SK-N-SH (cell line): ENCODE measurements around the gene FRMD8. TPM values are rescaled to one million over a fixed set of nuclear protein-coding genes. Genes with fewer than 3 reads are reported as not detected.

Source experiments
- CTCF ChIA-PET: fragments of 300-600, 350-600 bp; formaldehyde crosslinking; extraction: SDS; loops from one replicate; lab custom pipeline; 2021; lab: Yijun Ruan, JAX
- POLR2A ChIA-PET: fragments of 350-600 bp; sonication (Branson Sonifier 250); formaldehyde crosslinking; extraction: SDS; loops from one replicate; lab custom pipeline; 2020; ENCODE audit warnings: antibody characterized with exemption, inconsistent platforms; lab: Yijun Ruan, JAX
- DNase-seq: peaks from one replicate; pipeline ENCODE4 v3.0.0; 2012
- H2AFZ ChIP-seq: fragments of 200-600 bp; sonication (generic); 2 replicates; pipeline ENCODE4 v1.8.1; 2016; ENCODE audit warnings: antibody characterized with exemption, mild to moderate bottlenecking, low read depth
- H3F3A ChIP-seq: fragments of 200-600 bp; sonication (generic); replicated peaks from 2 replicates; pipeline ENCODE3; 2016; ENCODE audit warnings: antibody characterized with exemption, mild to moderate bottlenecking; ENCODE audit not compliant: insufficient read depth
- H3K27ac ChIP-seq, 2 experiments: fragments of 200-500 bp in 1 of 2; fragments of 200-600 bp in 1 of 2; sonication (Bioruptor generic) in 1 of 2; sonication (generic), shearing (Covaris generic) in 1 of 2; 2 replicates each; pipeline versions ENCODE4 v1.5.1 to v1.6.1; 2014 to 2016; ENCODE audit warnings: low read depth in 2 of 2, inconsistent platforms in 1 of 2, low read length in 1 of 2, mild to moderate bottlenecking in 1 of 2, mixed read lengths in 1 of 2
- H3K27me3 ChIP-seq: fragments of 200-600 bp; sonication (generic), shearing (Covaris generic); 2 replicates; pipeline ENCODE4 v1.6.1; 2016; ENCODE audit warnings: mixed run types; ENCODE audit not compliant: insufficient read depth
- H3K36me3 ChIP-seq, 2 experiments: fragments of 200-500 bp in 1 of 2; fragments of 200-600 bp in 1 of 2; sonication (Bioruptor generic) in 1 of 2; sonication (generic) in 1 of 2; replicated peaks in 1 of 2; 2 replicates each; pipeline versions ENCODE3 to v1.5.1; 2014 to 2016; ENCODE audit warnings: low read length in 1 of 2, mild to moderate bottlenecking in 1 of 2; ENCODE audit not compliant: insufficient read depth in 2 of 2, control insufficient read depth in 1 of 2
- H3K4me1 ChIP-seq, 2 experiments: fragments of 200-500 bp in 1 of 2; fragments of 200-600 bp in 1 of 2; sonication (Bioruptor generic) in 1 of 2; sonication (generic), shearing (Covaris generic) in 1 of 2; 2 replicates each; pipeline versions ENCODE4 v1.5.1 to v1.6.1; 2014 to 2016; ENCODE audit warnings: low read depth in 1 of 2, low read length in 1 of 2, mixed run types in 1 of 2; ENCODE audit not compliant: insufficient read depth in 2 of 2, control insufficient read depth in 1 of 2
- H3K4me2 ChIP-seq: fragments of 200-600 bp; sonication (generic), shearing (Covaris generic); 2 replicates; pipeline ENCODE4 v1.6.1; 2017; ENCODE audit warnings: mixed run types
- H3K4me3 ChIP-seq, 2 experiments: fragments of 200-500 bp in 1 of 2; fragments of 200-600 bp in 1 of 2; sonication (Bioruptor generic) in 1 of 2; sonication (generic), shearing (Covaris generic) in 1 of 2; 2 replicates each; pipeline versions ENCODE4 v1.5.1 to v1.8.1; 2014 to 2016; ENCODE audit warnings: low read depth in 2 of 2, inconsistent platforms in 1 of 2, low read length in 1 of 2, mild to moderate bottlenecking in 1 of 2, mixed read lengths in 1 of 2, moderate library complexity in 1 of 2
- H3K79me2 ChIP-seq: fragments of 200-600 bp; sonication (generic); 2 replicates; pipeline ENCODE4 v1.8.1; 2017; ENCODE audit warnings: mild to moderate bottlenecking; ENCODE audit not compliant: insufficient read depth
- H3K9ac ChIP-seq: fragments of 200-600 bp; sonication (generic); 2 replicates; pipeline ENCODE4 v1.6.1; 2017; ENCODE audit warnings: mixed run types
- H3K9me2 ChIP-seq: fragments of 200-600 bp; sonication (generic); 2 replicates; pipeline ENCODE4 v1.6.1; 2017; ENCODE audit warnings: mixed run types
- H3K9me3 ChIP-seq: fragments of 200-600 bp; sonication (generic); 2 replicates; pipeline ENCODE4 v1.6.1; 2017; ENCODE audit warnings: mixed run types, mild to moderate bottlenecking, moderate library complexity
- H4K20me1 ChIP-seq: fragments of 200-600 bp; sonication (generic); 2 replicates; pipeline ENCODE4 v1.6.1; 2017; ENCODE audit warnings: mild to moderate bottlenecking, mixed run types; ENCODE audit not compliant: insufficient read depth
- CHD2 ChIP-seq: fragments of 150-350 bp; IDR thresholded peaks from 2 replicates; pipeline ENCODE4 v1.6.1; 2018; ENCODE audit warnings: low read length; ENCODE audit not compliant: partially characterized antibody
- ELF1 ChIP-seq: IDR thresholded peaks from 2 replicates; pipeline ENCODE4 v1.4.0; 2012
- EP300 ChIP-seq, 2 experiments: IDR thresholded peaks; 2 replicates each; pipeline versions ENCODE4 v1.4.0 to v1.6.1; 2012; ENCODE audit warnings: borderline replicate concordance in 1 of 2, low read depth in 1 of 2, low read length in 1 of 2
- FOSL2 ChIP-seq: IDR thresholded peaks from 2 replicates; pipeline ENCODE4 v1.4.0; 2012; ENCODE audit warnings: low read depth, mild to moderate bottlenecking, moderate library complexity, borderline replicate concordance
- FOXJ3 ChIP-seq: sonication (generic); formaldehyde crosslinking; IDR thresholded peaks from 2 replicates; pipeline ENCODE4 v1.5.1; 2020; ENCODE audit warnings: mild to moderate bottlenecking, missing genetic modification reagents
- GABPA ChIP-seq: IDR thresholded peaks from 2 replicates; pipeline ENCODE4 v1.4.0; 2012; ENCODE audit warnings: low read depth, mild to moderate bottlenecking
- IRF3 ChIP-seq: fragments of 150-350 bp; IDR thresholded peaks from 2 replicates; pipeline ENCODE4 v1.6.1; 2016; ENCODE audit warnings: mild to moderate bottlenecking, low read depth, low read length
- JUND ChIP-seq: IDR thresholded peaks from 2 replicates; pipeline ENCODE4 v1.4.0; 2012
- MAX ChIP-seq: IDR thresholded peaks from 2 replicates; pipeline ENCODE4 v1.4.0; 2012; ENCODE audit warnings: low read depth
- MXI1 ChIP-seq: IDR thresholded peaks from 2 replicates; pipeline ENCODE4 v1.6.1; 2012; ENCODE audit warnings: mild to moderate bottlenecking, low read depth, low read length, improper control_type of control experiment
- RXRA ChIP-seq: IDR thresholded peaks from 2 replicates; pipeline ENCODE4 v1.4.0; 2012; ENCODE audit warnings: low read depth, mild to moderate bottlenecking, borderline replicate concordance
- SMC3 ChIP-seq: IDR thresholded peaks from 2 replicates; pipeline ENCODE4 v1.6.1; 2012; ENCODE audit warnings: low read depth, low read length, improper control_type of control experiment
- TEAD4 ChIP-seq: IDR thresholded peaks from 2 replicates; pipeline ENCODE4 v1.4.0; 2012; ENCODE audit warnings: mild to moderate bottlenecking, borderline replicate concordance; ENCODE audit not compliant: insufficient read depth
- YY1 ChIP-seq: IDR thresholded peaks from 2 replicates; pipeline ENCODE4 v1.4.0; 2012; ENCODE audit warnings: low read depth, mild to moderate bottlenecking
- ZBTB33 ChIP-seq: IDR thresholded peaks from 2 replicates; pipeline ENCODE4 v1.4.0; 2012; ENCODE audit warnings: low read depth, borderline replicate concordance
- WGBS: methylation state at CpG from one replicate; pipeline ENCODE4 v1.1.6; 2017; ENCODE audit warnings: low lambda C conversion rate; 5-methylcytosine and 5-hydroxymethylcytosine counted together
- polyA plus RNA-seq, 3 experiments: library from polyadenylated mRNA; depleted of rRNA; stranded (reverse); fragments of >200 nt; gene quantifications; 2 replicates each; pipeline ENCODE4 v1.2.3, GENCODE V29; 2012

FRMD8 gene
- polyA plus RNA-seq, 1 of the 3 experiments (the other 2 are of a cell fraction), result 19.0 TPM

GRCh38 chr11:65379698-65380459 lies 6.6 kb upstream of the FRMD8 start:
- no peak overlapping the region for H3K4me3 ChIP-seq
- 91% methylated on average over 4 of the region's 13 CpGs for WGBS
- H4K20me1 ChIP-seq, result no peaks in the 10 kb centered on the region
- no peaks in the 10 kb centered on the region for H3K27me3 ChIP-seq
- no peak overlapping the region for H2AFZ ChIP-seq
- no peak overlapping the region for H3K9ac ChIP-seq
- CTCF ChIA-PET, result interaction anchor here (0.8 to 4.1 kb wide), 8 partner anchors 10 to 172 kb away, joined by 3 to 31 read pairs (median 6); no protein-coding TSS in a partner anchor
- no peak overlapping the region for H3K4me2 ChIP-seq
- H3K4me1 ChIP-seq, result peaks cover 25 to 54% of the 10 kb centered on the region in 2 experiments; a peak in 3 of 4 replicates
- no peaks in the 10 kb centered on the region for H3K9me2 ChIP-seq
- peaks cover 17% of the 10 kb centered on the region for H3K79me2 ChIP-seq
- no peaks in the 10 kb centered on the region for H3K9me3 ChIP-seq
- peaks cover 31% of the 10 kb centered on the region for H3F3A ChIP-seq
- TF ChIP-seq ZBTB33, result no peak
- TF ChIP-seq, all 33 proteins: peak for 0
- no peak for DNase-seq
- no peaks in the 10 kb centered on the region for H3K36me3 ChIP-seq
- POLR2A ChIA-PET, result interaction anchor here (0.8 kb wide), 1 partner anchor 45 kb away, joined by 3 read pairs; no protein-coding TSS in a partner anchor
- no peak overlapping the region for H3K27ac ChIP-seq

- no peaks in the 10 kb centered on the region for H4K20me1 ChIP-seq
- H3K9ac ChIP-seq, result no peak overlapping the region
- no peak overlapping the region for H3K4me3 ChIP-seq
- DNase-seq, result no peak
- 98% methylated on average over 14 of the region's 16 CpGs for WGBS
- no peaks in the 10 kb centered on the region for H3K27me3 ChIP-seq
- H3K9me2 ChIP-seq, result no peaks in the 10 kb centered on the region
- H3K79me2 ChIP-seq, result peaks cover 18% of the 10 kb centered on the region
- peaks cover 25 to 54% of the 10 kb centered on the region in 2 experiments; a peak in 3 of 4 replicates for H3K4me1 ChIP-seq
- H3K36me3 ChIP-seq, result no peaks in the 10 kb centered on the region
- ChIA-PET POLR2A (no interaction called here), CTCF (interaction anchor here (1.5 to 4.1 kb wide), 4 partner anchors 36 to 171 kb away, joined by 4 to 31 read pairs (median 6); no protein-coding TSS in a partner anchor)
- peaks cover 31% of the 10 kb centered on the region for H3F3A ChIP-seq
- no peak overlapping the region; the same call in 1 of the 2 replicates for H3K4me2 ChIP-seq
- H2AFZ ChIP-seq, result no peak overlapping the region
- TF ChIP-seq ELF1, result no peak
- no peak for TF ChIP-seq MAX
- TF ChIP-seq CHD2, result no peak
- TF ChIP-seq RXRA, result no peak
- no peak for TF ChIP-seq IRF3
- TF ChIP-seq MXI1, result no peak
- no peak for TF ChIP-seq YY1
- TF ChIP-seq EP300 (IDR thresholded peaks at IDR 0.05; ENCODE audit: borderline replicate concordance in 1 of 2, low read depth in 1 of 2, low read length in 1 of 2), result no peak
- no peak for TF ChIP-seq JUND
- TF ChIP-seq GABPA, result no peak
- TF ChIP-seq FOSL2, result no peak
- no peak for TF ChIP-seq TEAD4
- no peak for TF ChIP-seq SMC3
- TF ChIP-seq FOXJ3, result no peak
- TF ChIP-seq, all 33 proteins: peak for 0
- peak overlapping the region; percentile 48 to 99; a peak in 3 of 4 replicates for H3K27ac ChIP-seq
- H3K9me3 ChIP-seq, result no peaks in the 10 kb centered on the region
Measured at GRCh38 chr11:65380460-65381119, 5.8 kb upstream of the FRMD8 start.
